Glomerular visceral epithelial cell (primary cell): ENCODE results near the gene SLC38A9.
A peak's percentile ranks its signal among the peaks of the same experiment; 100 is the strongest.

Experiments
- DNase-seq: peaks from one replicate; pipeline ENCODE4 v3.0.0-alpha.2; 2016; ENCODE audit errors: extremely low spot score

Gene SLC38A9

DNA sequence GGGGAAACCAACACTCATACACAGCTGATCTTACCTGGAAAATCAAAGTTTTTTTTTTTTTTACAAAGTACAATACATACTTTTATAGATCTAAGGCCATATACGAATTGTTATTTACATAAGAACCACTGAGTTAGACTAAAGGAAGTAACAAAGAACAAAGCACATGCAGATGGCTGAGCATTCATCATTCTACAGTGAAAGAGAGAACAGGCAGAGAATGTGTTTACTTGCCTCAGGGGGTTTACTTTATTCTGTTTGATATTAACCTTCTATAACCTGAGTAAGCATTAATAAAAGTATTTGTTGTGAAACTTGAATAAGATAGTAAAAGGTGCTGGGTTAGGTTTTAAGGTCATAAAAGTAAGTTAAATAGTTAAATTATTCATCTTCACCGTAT, 54.7 kb downstream of the SLC38A9 start:
- no peak for DNase-seq

DNA sequence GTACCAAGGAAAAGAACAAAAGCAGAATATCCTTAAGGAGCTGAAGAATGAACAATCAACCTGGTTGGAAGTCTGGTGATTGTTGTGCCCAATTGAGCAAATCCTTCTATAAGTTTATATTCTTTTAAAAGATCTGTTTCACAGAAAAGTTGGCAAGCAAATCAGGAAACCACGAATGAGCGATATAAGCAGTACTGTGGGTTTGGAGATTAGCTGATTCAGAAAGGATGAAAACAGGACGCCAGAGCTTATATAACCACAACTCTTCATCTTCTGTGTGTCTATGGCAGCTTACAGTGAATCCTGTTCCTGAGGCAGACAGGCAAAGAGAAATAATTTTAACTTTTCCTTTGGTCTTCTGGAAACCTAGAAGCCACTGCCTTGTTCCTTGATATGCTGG, 61.7 kb downstream of the SLC38A9 start:
- DNase-seq: peak; percentile 35

DNA sequence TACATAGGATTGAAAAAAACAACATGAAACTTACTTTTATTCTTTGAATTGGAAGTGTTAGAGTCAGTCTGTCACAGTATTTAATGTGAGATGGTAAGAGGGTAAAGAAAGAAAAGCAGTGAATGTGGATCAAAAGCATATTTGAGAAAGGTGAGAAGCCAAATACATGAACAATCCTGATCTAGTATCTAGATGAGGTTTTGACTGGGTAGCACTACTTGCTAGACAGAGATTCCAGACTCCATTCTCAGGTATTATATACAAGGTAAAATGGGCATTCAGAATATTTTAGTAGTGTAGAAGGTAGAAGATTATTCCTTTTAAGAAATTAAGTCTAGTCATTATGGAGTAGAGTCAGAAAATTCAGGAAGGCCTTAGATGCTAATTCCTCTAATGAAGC, 62.2 kb downstream of the SLC38A9 start:
- DNase-seq: no peak

DNA sequence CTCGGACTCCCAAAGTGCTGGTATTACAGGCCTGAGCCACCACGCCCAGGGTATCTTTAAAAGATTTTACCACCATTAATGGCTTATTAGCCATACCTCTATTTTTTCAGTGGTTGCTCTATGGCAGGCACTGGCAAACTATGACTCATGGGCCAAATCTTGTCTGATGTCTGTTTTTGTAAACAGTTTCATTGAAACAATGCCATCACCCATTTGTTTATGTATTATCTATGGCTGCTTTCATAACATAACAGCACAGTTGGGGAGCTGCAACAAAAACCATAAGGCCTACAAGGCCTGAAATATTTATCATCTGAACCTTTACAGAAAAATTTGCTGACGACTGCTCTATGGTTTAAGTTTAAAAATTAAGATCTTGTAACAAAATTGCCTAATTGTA, 66.8 kb downstream of the SLC38A9 start:
- DNase-seq: no peak

- DNase-seq: no peak
Measured at GRCh38 chr5:55638455-55638854, 73.7 kb downstream of the SLC38A9 start.

GRCh38 chr5:55638051-55638450, 74.1 kb downstream of the SLC38A9 start:
- DNase-seq: no peak

- peak; percentile 12 for DNase-seq
Measured at GRCh38 chr5:55636683-55637082, 75.4 kb downstream of the SLC38A9 start.

GRCh38 chr5:55636177-55636576, 75.9 kb downstream of the SLC38A9 start:
- no peak for DNase-seq

GRCh38 chr5:55634866-55635265, 77.3 kb downstream of the SLC38A9 start:
- no peak for DNase-seq

DNA sequence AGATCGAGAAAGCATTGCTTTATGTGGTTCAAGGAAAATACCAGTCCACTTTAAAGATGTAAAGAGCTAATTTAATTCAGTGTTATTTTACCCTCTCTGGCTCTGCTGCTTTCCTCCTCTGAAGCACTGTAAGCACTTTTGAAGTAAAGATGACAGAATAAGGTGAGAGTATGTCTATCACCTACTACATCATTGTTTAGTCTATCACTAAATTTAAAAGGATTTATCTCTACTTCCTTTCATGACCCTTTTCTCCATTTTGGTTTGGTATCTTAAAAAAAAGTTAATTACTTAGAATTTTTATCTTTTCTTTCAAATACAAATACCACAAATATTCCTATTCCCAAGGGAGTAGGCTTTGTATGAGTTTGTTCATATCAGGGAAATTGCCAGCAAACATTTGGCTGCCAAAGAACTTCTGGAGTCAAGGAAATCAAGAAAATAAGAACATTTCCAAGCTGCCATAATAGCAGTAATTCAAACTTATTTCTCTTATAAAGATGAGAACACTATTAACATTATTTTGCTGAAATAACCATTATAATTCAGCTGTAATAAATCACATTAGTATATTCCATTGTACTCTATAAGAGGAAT, 77.8 kb downstream of the SLC38A9 start:
- DNase-seq: no peak

DNA sequence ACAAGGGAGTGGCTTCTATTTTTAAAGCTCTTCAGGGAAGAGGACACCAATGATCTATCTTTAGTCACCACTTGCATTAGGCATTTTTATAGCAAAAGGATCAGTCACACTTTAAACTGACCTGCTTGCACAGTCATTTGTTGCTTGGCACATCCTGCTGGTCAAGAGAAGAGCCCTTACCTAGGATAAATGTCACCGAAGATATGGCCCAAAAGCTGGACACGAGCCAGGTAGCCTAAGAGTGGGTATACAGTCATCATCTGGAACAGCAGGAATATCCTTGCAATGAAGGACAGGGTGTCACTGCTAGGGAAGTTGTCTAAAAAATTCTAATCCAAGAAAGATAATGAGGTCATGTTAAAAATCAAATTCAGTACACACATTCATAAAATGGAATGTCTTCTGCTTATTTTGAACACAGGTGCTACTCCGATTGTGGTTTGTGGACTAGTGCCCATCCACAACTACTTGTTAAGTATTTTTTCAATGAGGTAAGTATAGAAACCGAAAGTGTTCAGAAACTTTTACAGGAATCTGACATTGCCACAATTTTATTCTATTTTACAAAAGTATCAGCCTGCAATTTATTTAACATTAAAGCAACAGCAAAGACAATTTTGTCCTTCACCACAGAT, 78.4 kb downstream of the SLC38A9 start:
- peak; percentile 71 for DNase-seq

GRCh38 chr5:55629815-55630214, 82.3 kb downstream of the SLC38A9 start:
- no peak for DNase-seq

DNA sequence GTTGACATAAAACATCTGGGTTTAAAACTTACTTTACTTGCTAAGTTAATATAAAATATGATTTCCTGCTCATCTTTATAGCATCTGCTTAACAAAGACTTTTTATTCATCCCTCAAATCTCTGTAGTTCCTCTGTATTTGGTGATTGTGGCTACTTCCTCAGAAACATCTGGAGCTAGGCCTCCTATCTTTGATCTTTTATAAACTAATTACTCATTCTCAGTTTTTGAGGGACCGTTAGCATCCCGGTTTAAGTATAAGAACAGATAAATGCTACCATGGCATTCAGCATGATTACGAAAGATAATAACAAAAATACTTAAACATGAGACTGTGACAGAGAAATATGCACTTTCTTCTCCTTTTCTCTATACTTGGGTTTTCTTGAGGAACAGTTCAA, 85.3 kb downstream of the SLC38A9 start:
- DNase-seq: no peak

DNA sequence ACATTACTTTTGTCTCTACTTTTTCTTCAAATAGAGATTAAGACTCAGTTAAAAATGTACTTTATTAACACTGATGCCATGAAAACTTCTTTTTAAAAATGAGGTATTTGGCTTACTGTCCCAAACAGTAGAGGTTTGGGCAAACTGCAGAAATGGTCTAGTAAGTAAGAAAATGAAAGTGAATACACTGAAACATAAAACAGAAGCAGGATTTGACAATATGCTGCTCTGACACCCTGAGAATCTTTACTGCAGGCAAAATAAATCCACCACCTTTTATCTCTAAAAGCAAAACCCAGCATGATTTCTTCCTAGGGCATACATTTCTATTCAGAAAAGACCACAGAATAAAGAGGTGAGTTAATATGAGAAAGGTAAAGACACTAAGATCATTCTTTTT, 86.2 kb downstream of the SLC38A9 start:
- DNase-seq: no peak

DNA sequence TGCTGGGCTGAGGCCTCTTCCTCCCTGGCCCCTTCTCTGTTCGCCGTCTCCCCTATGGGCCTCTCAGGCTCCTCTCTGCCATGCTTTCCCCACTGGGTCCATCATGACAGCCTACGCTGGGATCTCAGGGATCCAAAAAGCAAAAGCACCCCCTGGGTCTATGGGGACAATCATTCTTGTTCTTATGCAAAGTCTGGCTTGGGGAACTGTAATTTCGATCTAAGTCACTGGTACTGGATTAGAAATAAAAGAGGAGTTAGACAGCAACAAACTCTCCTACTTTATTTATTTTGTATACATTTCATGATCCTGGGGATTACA, 86.6 kb downstream of the SLC38A9 start:
- no peak for DNase-seq

DNA sequence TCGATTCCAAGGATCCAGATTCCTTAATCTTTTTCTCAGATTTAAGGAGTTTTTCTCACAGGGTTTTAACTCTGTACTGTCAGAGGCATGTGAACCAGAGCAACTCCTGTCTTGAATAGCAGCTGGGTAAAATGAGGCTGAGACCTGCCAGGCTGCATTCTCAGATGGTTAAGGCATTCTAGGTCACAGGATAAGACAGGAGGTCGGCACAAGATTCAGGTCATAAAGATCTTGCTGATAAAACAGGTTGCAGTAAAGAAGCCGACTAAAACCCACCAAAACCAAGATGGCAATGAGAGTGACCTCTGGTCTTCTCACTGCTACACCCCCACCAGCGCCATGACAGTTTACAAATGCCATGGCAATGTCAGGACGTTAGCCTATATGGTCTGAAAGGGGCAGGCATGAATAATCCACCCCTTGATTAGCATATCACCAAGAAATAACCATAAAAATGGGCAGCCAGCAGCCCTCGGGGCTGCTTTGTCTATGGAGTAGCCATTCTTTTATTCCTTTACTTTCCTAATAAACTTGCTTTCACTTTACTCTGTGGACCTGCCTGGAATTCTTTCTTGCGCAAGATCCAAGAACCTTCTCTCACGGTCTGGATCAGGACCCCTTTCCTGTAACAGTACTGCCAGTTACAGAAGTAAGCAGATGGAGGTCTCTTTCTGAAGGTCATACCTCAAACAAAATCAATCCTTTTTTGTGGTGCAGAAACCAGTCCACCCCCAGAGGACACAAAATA, 87.1 kb downstream of the SLC38A9 start:
- no peak for DNase-seq

- DNase-seq: no peak
Measured at GRCh38 chr5:55623789-55624188, 88.3 kb downstream of the SLC38A9 start.

DNA sequence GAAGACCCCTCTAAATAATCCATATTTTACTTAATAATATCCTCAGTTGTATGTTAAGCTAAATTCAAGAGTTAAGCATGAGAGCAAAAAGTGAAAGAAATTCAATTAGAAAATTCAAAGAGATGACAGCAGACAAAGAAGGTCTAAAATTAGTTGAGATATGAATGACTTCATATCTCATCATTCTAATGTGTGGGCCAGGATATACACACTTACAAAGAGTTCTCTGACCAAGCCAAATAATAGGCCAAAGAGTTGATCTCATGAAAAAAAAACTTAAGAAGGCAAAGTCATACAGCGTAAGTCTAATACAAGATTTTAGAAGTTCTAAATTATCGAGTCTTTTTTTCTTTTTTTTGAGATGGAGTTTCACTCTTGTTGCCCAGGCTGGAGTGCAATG, 89.7 kb downstream of the SLC38A9 start:
- DNase-seq: no peak

- no peak for DNase-seq
Measured at GRCh38 chr5:55621229-55621628, 90.9 kb downstream of the SLC38A9 start.

GRCh38 chr5:55620766-55621160, 91.4 kb downstream of the SLC38A9 start:
- no peak for DNase-seq

GRCh38 chr5:55620009-55620765, 91.9 kb downstream of the SLC38A9 start:
- DNase-seq: no peak

- no peak for DNase-seq
Measured at GRCh38 chr5:55618318-55618717, 93.8 kb downstream of the SLC38A9 start.
